Measurements from ENCODE around the gene ERAP2. TPM values are rescaled to one million over a fixed set of nuclear protein-coding genes. Genes with fewer than 3 reads are reported as not detected.

Gene ERAP2
- total RNA-seq, 1 donor from 2014 or later: 4.8 TPM

GRCh38 chr5:96943799-96944198 lies 67.5 kb downstream of the ERAP2 start:
- intact Hi-C loops (cut with DNase I): no loop called here
- no peak for DNase-seq (ENCODE audit: low spot score)

GRCh38 chr5:96945144-96945897 lies 69.0 kb downstream of the ERAP2 start:
- intact Hi-C loops (cut with DNase I): no loop called here
- DNase-seq (ENCODE audit: low spot score): no peak

GRCh38 chr5:96946381-96946780 lies 70.1 kb downstream of the ERAP2 start:
- intact Hi-C loops (cut with DNase I): no loop called here

GRCh38 chr5:96952118-96952750 lies 75.9 kb downstream of the ERAP2 start:
- intact Hi-C loops (cut with DNase I): no loop called here

More at GRCh38 chr5:96946381-96946780, 70.1 kb downstream of the ERAP2 start:
- no peak for DNase-seq (ENCODE audit: low spot score)

GRCh38 chr5:96952974-96953730 lies 76.9 kb downstream of the ERAP2 start:
- intact Hi-C loops (cut with DNase I): no loop called here

More at GRCh38 chr5:96952118-96952750, 75.9 kb downstream of the ERAP2 start:
- no peak for DNase-seq (ENCODE audit: low spot score)

GRCh38 chr5:96957254-96958049 lies 81.2 kb downstream of the ERAP2 start:
- no peak for DNase-seq (ENCODE audit: low spot score)
- intact Hi-C loops (cut with DNase I): no loop called here

More at GRCh38 chr5:96952974-96953730, 76.9 kb downstream of the ERAP2 start:
- no peak for DNase-seq (ENCODE audit: low spot score)

- DNase-seq (ENCODE audit: low spot score): no peak
- intact Hi-C loops (cut with DNase I): no loop called here
Observed at GRCh38 chr5:96958977-96959376, 82.7 kb downstream of the ERAP2 start.

- intact Hi-C loops (cut with DNase I): no loop called here
- no peak for DNase-seq (ENCODE audit: low spot score)
Observed at GRCh38 chr5:96961053-96961452, 84.8 kb downstream of the ERAP2 start.

GRCh38 chr5:96962540-96962991 lies 86.3 kb downstream of the ERAP2 start:
- no peak for DNase-seq (ENCODE audit: low spot score)
- intact Hi-C loops (cut with DNase I): no loop called here

- DNase-seq (ENCODE audit: low spot score): no peak
- intact Hi-C loops (cut with DNase I): no loop called here
Observed at GRCh38 chr5:96963267-96963666, 87.0 kb downstream of the ERAP2 start.

- DNase-seq (ENCODE audit: low spot score): no peak
- intact Hi-C loops (cut with DNase I): no loop called here
Observed at GRCh38 chr5:96966801-96967200, 90.5 kb downstream of the ERAP2 start.

- intact Hi-C loops (cut with DNase I): no loop called here
Observed at GRCh38 chr5:96967400-96967799, 91.1 kb downstream of the ERAP2 start.

GRCh38 chr5:96968074-96968473 lies 91.8 kb downstream of the ERAP2 start:
- intact Hi-C loops (cut with DNase I): no loop called here

More at GRCh38 chr5:96967400-96967799, 91.1 kb downstream of the ERAP2 start:
- DNase-seq (ENCODE audit: low spot score): no peak

GRCh38 chr5:96968614-96969013 lies 92.3 kb downstream of the ERAP2 start:
- DNase-seq (ENCODE audit: low spot score): no peak
- intact Hi-C loops (cut with DNase I): no loop called here

More at GRCh38 chr5:96968074-96968473, 91.8 kb downstream of the ERAP2 start:
- no peak for DNase-seq (ENCODE audit: low spot score)

Other genes with a start within 250 kb of the ERAP2 start
- 449 TPM for gene CAST, start 214.1 kb upstream of the ERAP2 start, total RNA-seq
- gene ERAP1, start 68.6 kb upstream of the ERAP2 start, total RNA-seq: 33.6 TPM
- 61.4 TPM for gene LNPEP, start 59.6 kb downstream of the ERAP2 start, total RNA-seq